ENCODE measurements around the gene YWHAE. TPM values are rescaled to one million over a fixed set of nuclear protein-coding genes. Genes with fewer than 3 reads are reported as not detected.
"Not testable (repeated sequence)": the region's sequence is repeated elsewhere in the genome, so short reads cannot be mapped to it uniquely, and the experiment has no call there.

Gene YWHAE
- total RNA-seq, 1 experiment from 2014 or later: 189 TPM

DNA sequence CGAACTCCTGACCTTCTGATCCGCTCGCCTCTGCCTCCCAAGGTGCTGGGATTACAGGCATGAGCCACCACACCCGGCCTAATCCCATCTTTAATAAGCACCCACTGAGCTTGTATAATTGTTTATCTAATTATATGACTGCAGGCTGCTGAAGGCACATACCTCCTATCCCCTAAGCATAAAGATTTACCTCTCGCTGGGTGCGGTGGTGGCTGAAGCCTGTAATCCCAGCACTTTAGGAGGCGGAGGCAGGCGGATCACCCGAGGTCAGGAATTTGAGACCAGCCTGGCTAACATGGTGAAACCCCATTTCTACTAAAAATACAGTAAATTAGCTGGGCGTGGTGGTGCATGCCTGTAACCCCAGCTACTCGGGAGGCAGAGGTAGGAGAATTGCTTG is 20.1 kb upstream of the YWHAE start:
- Histone ChIP-seq H3K4me2 (ENCODE audit: low read depth, low read length, poor library complexity, severe bottlenecking) (no peak overlapping the region), H3K36me3 (ENCODE audit: insufficient read depth, low read length) (peaks cover 18% of the 10 kb centered on the region; the same call in 1 of the 2 replicates), H3K9me2 (replicated peaks; ENCODE audit: insufficient read depth, low read length) (no peaks in the 10 kb centered on the region), H3K79me2 (ENCODE audit: low read length) (no peaks in the 10 kb centered on the region), H3K27me3 (ENCODE audit: low read length) (no peaks in the 10 kb centered on the region), H3K4me1 (ENCODE audit: low read length) (no peaks in the 10 kb centered on the region), H4K20me1 (ENCODE audit: insufficient read depth, low read depth, low read length) (0 out of 2 replicates have a peak, but pooled peaks cover 6% of the 10 kb centered on the region), H3K9me3 (ENCODE audit: low read length) (no peaks in the 10 kb centered on the region), H3K4me3 (ENCODE audit: low read length) (no peak overlapping the region), H3K27ac (ENCODE audit: low read length) (no peak overlapping the region), H3K9ac (ENCODE audit: low read length) (no peak overlapping the region), H2AFZ (ENCODE audit: low read length) (no peak overlapping the region)
- DNase-seq: no peak

DNA sequence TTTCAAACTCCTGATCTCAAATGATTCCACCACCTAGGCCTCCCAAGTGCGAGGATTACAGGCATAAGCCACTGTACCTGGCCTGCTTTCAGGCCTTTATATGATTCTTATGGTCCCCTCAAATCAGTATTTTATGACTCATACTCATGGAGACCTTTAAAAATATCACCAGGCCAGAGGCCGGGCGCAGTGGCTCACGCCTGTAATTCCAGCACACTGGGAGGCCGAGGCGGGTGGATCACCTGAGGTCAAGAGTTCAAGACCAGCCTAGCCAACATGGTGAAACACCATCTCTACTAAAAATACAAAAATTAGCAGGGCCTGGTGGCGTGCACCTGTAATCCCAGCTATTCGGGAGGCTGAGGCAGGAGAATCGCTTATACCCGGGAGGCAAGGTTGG is 18.5 kb upstream of the YWHAE start:
- H3K36me3 ChIP-seq (ENCODE audit: insufficient read depth, low read length): peaks cover 14% of the 10 kb centered on the region; the same call in 1 of the 2 replicates

DNA sequence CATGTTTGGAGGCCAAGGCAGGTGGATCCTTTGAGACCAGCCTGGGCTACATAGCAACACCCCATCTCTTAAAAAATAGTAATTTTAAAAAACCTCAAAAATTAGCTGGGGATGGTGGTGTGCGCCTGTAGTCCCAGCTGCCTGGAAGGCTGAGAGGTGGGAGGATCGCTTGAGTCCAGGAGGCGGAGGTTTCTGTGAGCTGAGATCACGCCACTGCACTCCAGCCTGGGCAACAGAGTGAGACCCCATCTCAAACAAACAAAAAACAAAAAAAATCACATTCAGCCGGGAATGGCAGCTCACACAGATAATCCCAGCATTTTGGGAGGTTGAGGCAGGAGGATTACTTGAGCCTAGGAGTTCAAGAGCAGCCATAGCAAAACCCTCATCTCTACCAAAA is 16.4 kb upstream of the YWHAE start:
- H3K27me3 ChIP-seq (ENCODE audit: low read length): no peaks in the 10 kb centered on the region
- no peaks in the 10 kb centered on the region for H3K9me2 ChIP-seq (replicated peaks; ENCODE audit: insufficient read depth, low read length)
- no peak overlapping the region for H3K4me2 ChIP-seq (ENCODE audit: low read depth, low read length, poor library complexity, severe bottlenecking)
- no peaks in the 10 kb centered on the region for H3K4me1 ChIP-seq (ENCODE audit: low read length)
- H2AFZ ChIP-seq (ENCODE audit: low read length): no peak overlapping the region
- H3K9ac ChIP-seq (ENCODE audit: low read length): no peak overlapping the region
- no peak overlapping the region for H3K27ac ChIP-seq (ENCODE audit: low read length)
- no peaks in the 10 kb centered on the region for H3K79me2 ChIP-seq (ENCODE audit: low read length)
- no peak for DNase-seq
- no peaks in the 10 kb centered on the region for H3K9me3 ChIP-seq (ENCODE audit: low read length)
- no peak overlapping the region for H3K4me3 ChIP-seq (ENCODE audit: low read length)
- H3K36me3 ChIP-seq (ENCODE audit: insufficient read depth, low read length): 0 out of 2 replicates have a peak, but pooled peaks cover 5% of the 10 kb centered on the region
- H4K20me1 ChIP-seq (ENCODE audit: insufficient read depth, low read depth, low read length): no peaks in the 10 kb centered on the region

More for the DNA sequence above, 18.5 kb upstream of the YWHAE start:
- not testable (repeated sequence) for H3K4me1 ChIP-seq (ENCODE audit: low read length); H2AFZ ChIP-seq (ENCODE audit: low read length); H4K20me1 ChIP-seq (ENCODE audit: insufficient read depth, low read depth, low read length); H3K79me2 ChIP-seq (ENCODE audit: low read length); H3K9ac ChIP-seq (ENCODE audit: low read length); H3K4me2 ChIP-seq (ENCODE audit: low read depth, low read length, poor library complexity, severe bottlenecking); H3K27me3 ChIP-seq (ENCODE audit: low read length); H3K9me2 ChIP-seq (replicated peaks; ENCODE audit: insufficient read depth, low read length); H3K4me3 ChIP-seq (ENCODE audit: low read length); H3K9me3 ChIP-seq (ENCODE audit: low read length); H3K27ac ChIP-seq (ENCODE audit: low read length); DNase-seq

DNA sequence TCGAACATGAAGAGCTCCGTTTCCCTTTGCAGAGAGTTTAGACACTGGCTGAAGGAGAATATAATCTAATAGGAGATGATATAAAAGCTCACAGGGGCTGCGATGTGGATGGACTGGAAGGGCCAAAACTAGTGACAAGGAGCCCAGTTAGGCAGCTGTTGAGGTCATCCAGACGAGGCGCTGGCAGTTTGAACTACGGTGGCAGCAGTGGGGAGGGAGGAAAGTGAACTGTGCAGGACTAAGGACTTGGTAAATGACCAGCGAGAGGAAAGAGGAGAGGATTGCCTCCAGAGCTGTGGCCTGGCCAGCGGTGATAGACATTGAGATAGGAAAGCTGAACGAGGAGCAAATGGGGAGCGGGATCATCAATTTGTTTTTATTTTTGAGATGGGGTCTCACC is 14.6 kb upstream of the YWHAE start:
- no peak for DNase-seq
- H3K27ac ChIP-seq (ENCODE audit: low read length): no peak overlapping the region
- no peaks in the 10 kb centered on the region for H3K9me2 ChIP-seq (replicated peaks; ENCODE audit: insufficient read depth, low read length)
- H3K27me3 ChIP-seq (ENCODE audit: low read length): no peaks in the 10 kb centered on the region
- no peaks in the 10 kb centered on the region for H3K9me3 ChIP-seq (ENCODE audit: low read length)
- H3K36me3 ChIP-seq (ENCODE audit: insufficient read depth, low read length): 0 out of 2 replicates have a peak, but pooled peaks cover 3% of the 10 kb centered on the region
- no peak overlapping the region for H3K4me2 ChIP-seq (ENCODE audit: low read depth, low read length, poor library complexity, severe bottlenecking)
- H3K9ac ChIP-seq (ENCODE audit: low read length): no peak overlapping the region
- no peaks in the 10 kb centered on the region for H3K79me2 ChIP-seq (ENCODE audit: low read length)
- H2AFZ ChIP-seq (ENCODE audit: low read length): no peak overlapping the region
- H3K4me3 ChIP-seq (ENCODE audit: low read length): no peak overlapping the region
- H3K4me1 ChIP-seq (ENCODE audit: low read length): no peaks in the 10 kb centered on the region
- H4K20me1 ChIP-seq (ENCODE audit: insufficient read depth, low read depth, low read length): no peaks in the 10 kb centered on the region

DNA sequence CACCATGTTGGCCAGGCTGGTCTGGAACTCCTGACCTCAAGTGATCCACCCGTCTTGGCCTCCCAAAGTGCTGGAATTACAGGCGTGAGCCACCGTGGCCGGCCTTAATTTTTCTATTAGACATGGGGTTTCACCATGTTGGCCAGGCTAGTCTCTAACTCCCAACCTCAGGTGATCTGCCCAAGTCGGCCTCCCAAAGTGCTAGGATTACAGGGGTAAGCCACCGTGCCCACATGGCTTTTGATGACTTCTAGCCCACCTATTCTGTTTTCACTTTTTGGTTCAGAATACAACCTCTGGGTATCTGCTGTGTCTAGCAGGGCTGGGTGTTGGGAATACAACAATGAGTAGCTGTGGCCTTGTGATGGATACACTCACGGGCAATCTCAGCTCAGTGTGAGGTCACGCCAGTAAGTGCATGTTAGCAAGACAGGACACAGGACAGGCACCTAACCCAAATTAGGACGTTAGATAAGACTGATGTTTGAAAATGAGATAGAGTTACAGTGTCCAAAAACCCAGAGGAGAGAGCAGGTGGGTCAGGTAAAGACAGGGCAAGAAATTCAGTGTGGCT is 14.1 kb upstream of the YWHAE start:
- no peak overlapping the region for H2AFZ ChIP-seq (ENCODE audit: low read length)
- no peak overlapping the region for H3K4me2 ChIP-seq (ENCODE audit: low read depth, low read length, poor library complexity, severe bottlenecking)
- no peaks in the 10 kb centered on the region for H3K27me3 ChIP-seq (ENCODE audit: low read length)
- H3K9me2 ChIP-seq (replicated peaks; ENCODE audit: insufficient read depth, low read length): no peaks in the 10 kb centered on the region
- DNase-seq: no peak
- no peak overlapping the region for H3K27ac ChIP-seq (ENCODE audit: low read length)
- no peaks in the 10 kb centered on the region for H4K20me1 ChIP-seq (ENCODE audit: insufficient read depth, low read depth, low read length)
- no peaks in the 10 kb centered on the region for H3K79me2 ChIP-seq (ENCODE audit: low read length)
- no peaks in the 10 kb centered on the region for H3K9me3 ChIP-seq (ENCODE audit: low read length)
- H3K9ac ChIP-seq (ENCODE audit: low read length): no peak overlapping the region
- H3K4me3 ChIP-seq (ENCODE audit: low read length): no peak overlapping the region
- 0 out of 2 replicates have a peak, but pooled peaks cover 3% of the 10 kb centered on the region for H3K36me3 ChIP-seq (ENCODE audit: insufficient read depth, low read length)
- H3K4me1 ChIP-seq (ENCODE audit: low read length): no peaks in the 10 kb centered on the region

DNA sequence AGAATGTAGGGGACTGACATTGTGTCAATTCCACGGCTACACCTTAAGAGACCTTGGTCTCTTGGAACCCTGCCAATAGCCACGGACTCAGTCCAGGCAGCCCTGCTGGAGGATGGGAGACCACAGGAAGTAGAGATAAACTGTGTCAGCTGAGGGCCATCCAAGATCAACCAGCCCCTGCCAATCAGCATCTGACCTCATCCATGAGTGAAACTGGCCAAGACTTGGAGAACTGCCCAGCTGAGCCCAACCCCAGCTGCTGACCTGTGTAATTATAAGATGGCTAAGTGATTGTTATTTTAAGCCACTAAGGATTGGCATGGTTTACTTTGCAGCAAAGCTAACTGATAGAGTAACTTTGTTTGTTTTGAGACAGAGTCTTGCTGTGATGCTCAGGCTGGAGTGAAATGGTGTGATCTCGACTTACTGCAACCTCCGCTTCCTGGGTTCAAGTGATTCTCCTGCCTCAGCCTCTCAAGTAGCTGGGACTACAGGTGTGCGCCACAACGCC is 13.3 kb upstream of the YWHAE start:
- no peaks in the 10 kb centered on the region for H3K9me3 ChIP-seq (ENCODE audit: low read length)
- no peaks in the 10 kb centered on the region for H3K27me3 ChIP-seq (ENCODE audit: low read length)
- no peak overlapping the region for H3K9ac ChIP-seq (ENCODE audit: low read length)
- H2AFZ ChIP-seq (ENCODE audit: low read length): no peak overlapping the region
- H3K27ac ChIP-seq (ENCODE audit: low read length): no peak overlapping the region
- no peaks in the 10 kb centered on the region for H3K9me2 ChIP-seq (replicated peaks; ENCODE audit: insufficient read depth, low read length)
- H4K20me1 ChIP-seq (ENCODE audit: insufficient read depth, low read depth, low read length): no peaks in the 10 kb centered on the region
- no peak for DNase-seq
- no peaks in the 10 kb centered on the region for H3K79me2 ChIP-seq (ENCODE audit: low read length)
- no peaks in the 10 kb centered on the region for H3K4me1 ChIP-seq (ENCODE audit: low read length)
- H3K36me3 ChIP-seq (ENCODE audit: insufficient read depth, low read length): 0 out of 2 replicates have a peak, but pooled peaks cover 3% of the 10 kb centered on the region
- no peak overlapping the region for H3K4me3 ChIP-seq (ENCODE audit: low read length)
- no peak overlapping the region for H3K4me2 ChIP-seq (ENCODE audit: low read depth, low read length, poor library complexity, severe bottlenecking)

DNA sequence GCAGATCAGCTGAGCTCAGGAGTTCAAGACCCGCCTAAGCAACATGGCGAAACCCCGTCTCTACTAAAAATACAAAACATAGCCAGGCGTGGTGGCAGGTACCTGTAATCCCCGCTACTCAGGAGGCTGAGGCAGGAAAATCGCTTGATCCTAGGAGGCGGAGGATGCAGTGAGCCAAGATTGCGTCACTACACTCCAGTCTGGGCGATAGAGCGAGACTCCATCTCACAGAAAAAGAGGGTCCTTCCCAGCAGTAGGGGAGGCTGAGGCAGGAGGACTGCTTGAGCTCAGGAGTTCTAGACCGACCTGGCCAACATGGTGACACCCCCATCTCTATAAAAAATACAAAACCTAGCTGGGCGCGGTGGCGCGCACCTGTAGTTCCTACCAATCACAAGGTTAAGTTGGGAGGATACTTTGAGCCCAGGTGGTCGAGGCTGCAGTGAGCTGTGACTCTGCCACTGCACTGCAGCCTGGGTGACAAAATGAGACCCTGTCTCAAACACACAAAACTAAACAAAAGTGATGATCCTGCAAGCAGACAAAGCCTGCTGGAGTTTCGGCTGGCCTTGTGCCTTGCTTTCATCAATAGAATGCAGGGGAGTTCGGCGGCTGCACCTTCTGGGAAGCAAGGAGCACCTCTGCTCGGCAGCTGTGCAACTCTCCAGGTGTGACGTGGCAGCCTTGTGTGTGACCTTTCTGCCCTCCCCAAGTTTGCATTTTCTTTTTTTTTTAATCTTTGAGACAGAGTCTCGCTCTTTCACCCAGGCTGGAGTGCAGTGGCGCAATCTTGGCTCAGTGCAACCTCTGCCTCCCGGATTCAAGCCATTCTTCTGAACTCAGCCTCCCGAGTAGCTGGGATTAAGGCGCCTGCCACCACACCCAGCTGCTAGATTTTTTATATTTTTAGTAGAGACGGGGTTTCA is 12.4 kb upstream of the YWHAE start:
- Histone ChIP-seq H3K4me3 (ENCODE audit: low read length) (no peak overlapping the region), H3K9me2 (replicated peaks; ENCODE audit: insufficient read depth, low read length) (no peaks in the 10 kb centered on the region), H3K27ac (ENCODE audit: low read length) (no peak overlapping the region), H2AFZ (ENCODE audit: low read length) (no peak overlapping the region), H3K9ac (ENCODE audit: low read length) (no peak overlapping the region), H3K79me2 (ENCODE audit: low read length) (no peaks in the 10 kb centered on the region), H3K27me3 (ENCODE audit: low read length) (no peaks in the 10 kb centered on the region), H3K36me3 (ENCODE audit: insufficient read depth, low read length) (no peaks in the 10 kb centered on the region), H3K4me2 (ENCODE audit: low read depth, low read length, poor library complexity, severe bottlenecking) (no peak overlapping the region), H3K4me1 (ENCODE audit: low read length) (no peaks in the 10 kb centered on the region), H4K20me1 (ENCODE audit: insufficient read depth, low read depth, low read length) (no peaks in the 10 kb centered on the region), H3K9me3 (ENCODE audit: low read length) (no peaks in the 10 kb centered on the region)
- no peak for DNase-seq

DNA sequence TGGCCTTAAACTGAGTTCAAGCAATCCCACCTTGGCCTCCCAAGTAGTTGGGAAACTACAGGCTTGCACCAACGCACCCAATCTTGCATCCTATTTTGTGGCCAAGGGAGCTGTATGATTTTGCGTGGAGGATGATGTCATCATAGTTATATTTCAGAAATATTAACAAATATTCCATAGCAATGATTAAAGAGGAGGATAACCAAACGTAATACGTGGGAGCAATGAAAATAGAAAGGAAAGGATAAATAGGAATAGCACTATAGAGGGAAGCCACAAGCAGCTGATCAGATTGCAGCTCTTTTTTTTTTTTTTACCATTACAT is 2.2 kb upstream of the YWHAE start:
- Histone ChIP-seq H4K20me1 (ENCODE audit: insufficient read depth, low read depth, low read length) (peaks cover 19% of the 10 kb centered on the region), H3K36me3 (ENCODE audit: insufficient read depth, low read length) (peaks cover 10% of the 10 kb centered on the region), H3K9ac (ENCODE audit: low read length) (no peak overlapping the region), H3K27me3 (ENCODE audit: low read length) (no peaks in the 10 kb centered on the region), H3K4me2 (ENCODE audit: low read depth, low read length, poor library complexity, severe bottlenecking) (no peak overlapping the region), H3K9me2 (replicated peaks; ENCODE audit: insufficient read depth, low read length) (no peaks in the 10 kb centered on the region), H3K4me3 (ENCODE audit: low read length) (no peak overlapping the region), H3K9me3 (ENCODE audit: low read length) (no peaks in the 10 kb centered on the region), H3K27ac (ENCODE audit: low read length) (no peak overlapping the region), H3K4me1 (ENCODE audit: low read length) (peaks cover 21% of the 10 kb centered on the region), H2AFZ (ENCODE audit: low read length) (no peak overlapping the region), H3K79me2 (ENCODE audit: low read length) (peaks cover 28% of the 10 kb centered on the region)
- no peak for DNase-seq
